IPS-20b (cell line): ENCODE measurements around the gene PARP3.
"Not testable (repeated sequence)": the region's sequence is repeated elsewhere in the genome, so short reads cannot be mapped to it uniquely, and the experiment has no call there.

Experiments used
- H3K27ac ChIP-seq: one replicate; pipeline ENCODE4 v1.5.1; 2013; ENCODE audit warnings: low read length
- H3K27me3 ChIP-seq: 2 replicates; pipeline ENCODE4 v1.6.1; 2013; ENCODE audit warnings: mild to moderate bottlenecking, low read length, inconsistent platforms; ENCODE audit not compliant: insufficient read depth
- H3K36me3 ChIP-seq: 2 replicates; pipeline ENCODE4 v1.6.1; 2013; ENCODE audit warnings: low read depth, mild to moderate bottlenecking, inconsistent platforms, low read length, moderate library complexity; ENCODE audit not compliant: insufficient read depth
- H3K4me1 ChIP-seq: 2 replicates; pipeline ENCODE4 v1.6.1; 2013; ENCODE audit warnings: mild to moderate bottlenecking, control low read depth, inconsistent platforms, low read length, moderate library complexity; ENCODE audit not compliant: insufficient read depth
- H3K4me3 ChIP-seq: 2 replicates; pipeline ENCODE4 v1.5.1; 2013; ENCODE audit warnings: mild to moderate bottlenecking, low read length, inconsistent platforms
- H3K9ac ChIP-seq: 2 replicates; pipeline ENCODE4 v1.6.1; 2013; ENCODE audit warnings: low read depth, mild to moderate bottlenecking, inconsistent platforms, low read length, moderate library complexity
- H3K9me3 ChIP-seq: 2 replicates; pipeline ENCODE4 v1.6.1; 2013; ENCODE audit warnings: mild to moderate bottlenecking, low read depth, low read length, inconsistent platforms; ENCODE audit not compliant: insufficient read depth

The PARP3 gene

GRCh38 chr3:51941798-51942602 lies at the start of gene PARP3, which contains the start of gene RRP9:
Gene PARP3, plus strand, starts transcription at chr3:51942363. Its CDS starts 993 bp downstream, at chr3:51943356.
Gene RRP9, minus strand, starts transcription at chr3:51941904. Its CDS starts 37 bp downstream, at chr3:51941867.
- H3K27ac ChIP-seq = no peak within 1 kb of the TSS
- H3K9me3 ChIP-seq = no peaks in the 10 kb centered on the region
- peak within 1 kb of the TSS; percentile 89 for H3K9ac ChIP-seq
- no peaks in the 10 kb centered on the region for H3K4me1 ChIP-seq
- peak within 1 kb of the TSS; percentile 89 for H3K4me3 ChIP-seq
- H3K27me3 ChIP-seq = peaks cover 7% of the 10 kb centered on the region; the same call in 1 of the 2 replicates
- peaks cover 35% of the 10 kb centered on the region for H3K36me3 ChIP-seq

GRCh38 chr3:51894391-51894790 lies 47.8 kb upstream of the PARP3 start:
- Histone ChIP-seq H3K27me3 (no peaks in the 10 kb centered on the region), H3K9me3 (no peaks in the 10 kb centered on the region), H3K36me3 (no peaks in the 10 kb centered on the region), H3K9ac (no peak overlapping the region), H3K4me1 (no peaks in the 10 kb centered on the region), H3K27ac (no peak overlapping the region), H3K4me3 (no peak overlapping the region)

GRCh38 chr3:51894939-51895338 lies 47.2 kb upstream of the PARP3 start:
- no peak overlapping the region for H3K27ac ChIP-seq
- no peaks in the 10 kb centered on the region for H3K4me1 ChIP-seq
- no peak overlapping the region for H3K9ac ChIP-seq
- no peaks in the 10 kb centered on the region for H3K27me3 ChIP-seq
- H3K9me3 ChIP-seq = no peaks in the 10 kb centered on the region
- no peaks in the 10 kb centered on the region for H3K36me3 ChIP-seq
- no peak overlapping the region for H3K4me3 ChIP-seq

- Histone ChIP-seq H3K4me1 (no peaks in the 10 kb centered on the region; the same call in 1 of the 2 replicates), H3K27me3 (no peaks in the 10 kb centered on the region), H3K9me3 (no peaks in the 10 kb centered on the region), H3K27ac (no peak overlapping the region), H3K4me3 (no peak overlapping the region), H3K9ac (no peak overlapping the region), H3K36me3 (no peaks in the 10 kb centered on the region)
These were observed 45.4 kb upstream of the PARP3 start for GRCh38 chr3:51896607-51897305.

- no peak overlapping the region for H3K4me3 ChIP-seq
- H3K4me1 ChIP-seq = no peaks in the 10 kb centered on the region; the same call in 1 of the 2 replicates
- H3K27ac ChIP-seq = no peak overlapping the region
- H3K9me3 ChIP-seq = no peaks in the 10 kb centered on the region
- no peaks in the 10 kb centered on the region for H3K36me3 ChIP-seq
- H3K9ac ChIP-seq = no peak overlapping the region
- no peaks in the 10 kb centered on the region for H3K27me3 ChIP-seq
These were observed 44.8 kb upstream of the PARP3 start for GRCh38 chr3:51897391-51897790.

DNA sequence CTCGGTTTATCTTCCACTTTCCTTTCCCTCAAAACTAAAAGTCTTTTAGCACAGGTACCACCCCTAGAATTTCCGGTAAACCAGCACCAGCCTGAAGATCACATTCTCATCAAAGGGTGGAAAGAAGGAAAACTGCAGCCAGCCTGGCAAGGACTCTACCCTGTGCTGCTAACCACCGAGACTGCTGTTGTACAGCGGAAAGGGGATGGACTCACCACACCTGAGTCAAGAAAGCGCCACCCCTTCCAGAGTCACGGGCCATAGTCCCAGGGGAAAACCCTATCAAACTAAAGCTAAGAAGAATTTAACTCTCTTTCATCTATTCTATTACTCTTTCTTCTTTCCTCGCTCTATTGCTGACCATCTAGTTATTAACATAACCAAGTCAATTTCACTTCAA lies 42.1 kb upstream of the PARP3 start:
- H3K9ac ChIP-seq, H3K4me3 ChIP-seq, H3K27me3 ChIP-seq, H3K4me1 ChIP-seq, H3K27ac ChIP-seq, H3K36me3 ChIP-seq, H3K9me3 ChIP-seq: not testable (repeated sequence)

GRCh38 chr3:51902361-51902760 lies 39.8 kb upstream of the PARP3 start:
- not testable (repeated sequence) for H3K9me3 ChIP-seq, H3K4me3 ChIP-seq, H3K36me3 ChIP-seq, H3K27ac ChIP-seq, H3K27me3 ChIP-seq, H3K4me1 ChIP-seq, H3K9ac ChIP-seq

- H3K9ac ChIP-seq = no peak overlapping the region
- no peaks in the 10 kb centered on the region for H3K27me3 ChIP-seq
- H3K27ac ChIP-seq = no peak overlapping the region
- H3K9me3 ChIP-seq = no peaks in the 10 kb centered on the region
- H3K4me3 ChIP-seq = no peak overlapping the region
- H3K36me3 ChIP-seq = no peaks in the 10 kb centered on the region
- H3K4me1 ChIP-seq = no peaks in the 10 kb centered on the region; the same call in 1 of the 2 replicates
These were observed 37.9 kb upstream of the PARP3 start for GRCh38 chr3:51904034-51904823.

DNA sequence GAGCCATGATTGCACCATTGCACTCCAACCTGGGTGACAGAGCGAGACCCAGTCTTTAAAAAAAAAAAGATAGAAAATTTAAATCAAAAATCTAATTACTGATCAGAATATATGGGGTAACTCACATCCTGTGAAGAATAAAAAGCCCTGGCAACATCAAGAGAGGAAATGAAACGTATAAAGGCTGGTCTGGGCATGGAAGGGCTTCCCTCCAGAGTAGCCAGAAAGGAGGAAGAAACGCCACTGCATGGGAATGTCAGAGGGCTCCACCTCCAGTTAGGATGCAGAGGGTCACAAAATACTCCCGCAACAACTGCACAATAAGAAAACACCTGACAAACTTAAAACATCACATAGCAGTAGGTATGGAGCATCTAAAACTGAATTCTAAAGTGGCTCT lies 34.1 kb upstream of the PARP3 start:
- H3K9me3 ChIP-seq = no peaks in the 10 kb centered on the region
- no peaks in the 10 kb centered on the region for H3K27me3 ChIP-seq
- no peaks in the 10 kb centered on the region for H3K4me1 ChIP-seq
- no peak overlapping the region for H3K27ac ChIP-seq
- H3K4me3 ChIP-seq = no peak overlapping the region
- no peaks in the 10 kb centered on the region for H3K36me3 ChIP-seq
- H3K9ac ChIP-seq = no peak overlapping the region

GRCh38 chr3:51916418-51916817 lies 25.7 kb upstream of the PARP3 start:
- no peak overlapping the region for H3K4me3 ChIP-seq
- H3K9ac ChIP-seq = no peak overlapping the region
- H3K4me1 ChIP-seq = peaks cover 9% of the 10 kb centered on the region; the same call in 1 of the 2 replicates
- no peaks in the 10 kb centered on the region for H3K9me3 ChIP-seq
- H3K36me3 ChIP-seq = no peaks in the 10 kb centered on the region
- no peak overlapping the region for H3K27ac ChIP-seq
- no peaks in the 10 kb centered on the region for H3K27me3 ChIP-seq

- Histone ChIP-seq H3K9me3 (no peaks in the 10 kb centered on the region), H3K27ac (no peak overlapping the region), H3K4me1 (peaks cover 1% of the 10 kb centered on the region; the same call in 1 of the 2 replicates), H3K9ac (no peak overlapping the region), H3K27me3 (no peaks in the 10 kb centered on the region), H3K36me3 (no peaks in the 10 kb centered on the region), H3K4me3 (no peak overlapping the region)
These were observed 21.0 kb upstream of the PARP3 start for GRCh38 chr3:51921081-51921578.
